ENCODE data around the gene LDLRAD2. TPM values are rescaled to one million over a fixed set of nuclear protein-coding genes. Genes with fewer than 3 reads are reported as not detected.

LDLRAD2 gene
- polyA plus RNA-seq, 1 of the 3 experiments (the other 2 are of a cell fraction), result 0.02 TPM

DNA sequence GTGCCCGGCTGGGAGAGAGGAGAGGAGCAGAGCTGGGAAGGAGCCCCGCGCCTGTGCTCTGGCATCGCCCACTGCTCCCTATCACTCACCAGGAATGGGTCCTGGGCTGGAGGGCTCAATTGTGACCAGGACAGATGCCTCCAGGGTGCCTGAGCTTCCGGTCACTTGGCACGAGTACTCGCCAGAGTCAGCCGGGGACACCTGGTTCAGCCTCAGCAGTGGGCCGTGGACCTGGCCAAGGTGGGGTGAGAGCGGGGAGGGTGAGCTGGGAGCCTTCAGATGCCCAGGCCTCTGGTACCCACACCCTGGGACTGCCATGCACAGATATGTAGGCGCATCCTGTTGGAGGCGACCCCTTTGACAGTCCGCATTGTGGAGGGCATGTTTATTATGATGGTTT is 31.1 kb downstream of the LDLRAD2 start (continued):
- no peak for TF ChIP-seq RFX5 (IDR thresholded peaks at IDR 0.05; ENCODE audit: low read length)
- TF ChIP-seq YY1 (IDR thresholded peaks at IDR 0.05; ENCODE audit: low read depth), result no peak
- no peak for TF ChIP-seq TEAD4 (IDR thresholded peaks at IDR 0.05; ENCODE audit: borderline replicate concordance, insufficient read depth)
- TF ChIP-seq, protein P1, sequence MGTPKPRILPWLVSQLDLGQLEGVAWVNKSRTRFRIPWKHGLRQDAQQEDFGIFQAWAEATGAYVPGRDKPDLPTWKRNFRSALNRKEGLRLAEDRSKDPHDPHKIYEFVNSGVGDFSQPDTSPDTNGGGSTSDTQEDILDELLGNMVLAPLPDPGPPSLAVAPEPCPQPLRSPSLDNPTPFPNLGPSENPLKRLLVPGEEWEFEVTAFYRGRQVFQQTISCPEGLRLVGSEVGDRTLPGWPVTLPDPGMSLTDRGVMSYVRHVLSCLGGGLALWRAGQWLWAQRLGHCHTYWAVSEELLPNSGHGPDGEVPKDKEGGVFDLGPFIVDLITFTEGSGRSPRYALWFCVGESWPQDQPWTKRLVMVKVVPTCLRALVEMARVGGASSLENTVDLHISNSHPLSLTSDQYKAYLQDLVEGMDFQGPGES (IDR thresholded peaks at IDR 0.05; ENCODE audit: low read depth, low read length), result no peak
- TF ChIP-seq NRF1 (IDR thresholded peaks at IDR 0.05; ENCODE audit: low read depth, low read length), result no peak
- TF ChIP-seq RXRA (IDR thresholded peaks at IDR 0.05; ENCODE audit: borderline replicate concordance, low read depth), result no peak

DNA sequence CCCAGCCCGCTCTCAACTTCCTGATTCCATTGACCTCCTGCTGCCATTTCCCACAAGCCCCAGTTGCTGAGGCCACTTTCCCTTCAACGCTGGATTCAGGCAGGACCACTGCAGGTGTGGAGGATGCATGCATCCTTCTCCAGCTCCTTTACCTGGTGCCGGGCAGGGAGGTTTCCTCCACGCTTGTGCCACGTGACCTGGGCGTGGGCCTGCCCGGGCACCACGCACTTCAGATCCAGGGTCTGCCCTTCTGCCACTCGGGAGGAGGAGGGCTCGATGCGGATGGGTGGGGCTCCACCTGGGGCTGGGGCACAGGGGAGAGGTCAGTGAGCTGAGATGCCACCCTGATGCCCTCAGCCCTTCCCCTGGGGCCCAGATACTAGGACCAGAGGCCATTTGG is 31.9 kb downstream of the LDLRAD2 start:
- H3K9me2 ChIP-seq, result no peaks in the 10 kb centered on the region

DNA sequence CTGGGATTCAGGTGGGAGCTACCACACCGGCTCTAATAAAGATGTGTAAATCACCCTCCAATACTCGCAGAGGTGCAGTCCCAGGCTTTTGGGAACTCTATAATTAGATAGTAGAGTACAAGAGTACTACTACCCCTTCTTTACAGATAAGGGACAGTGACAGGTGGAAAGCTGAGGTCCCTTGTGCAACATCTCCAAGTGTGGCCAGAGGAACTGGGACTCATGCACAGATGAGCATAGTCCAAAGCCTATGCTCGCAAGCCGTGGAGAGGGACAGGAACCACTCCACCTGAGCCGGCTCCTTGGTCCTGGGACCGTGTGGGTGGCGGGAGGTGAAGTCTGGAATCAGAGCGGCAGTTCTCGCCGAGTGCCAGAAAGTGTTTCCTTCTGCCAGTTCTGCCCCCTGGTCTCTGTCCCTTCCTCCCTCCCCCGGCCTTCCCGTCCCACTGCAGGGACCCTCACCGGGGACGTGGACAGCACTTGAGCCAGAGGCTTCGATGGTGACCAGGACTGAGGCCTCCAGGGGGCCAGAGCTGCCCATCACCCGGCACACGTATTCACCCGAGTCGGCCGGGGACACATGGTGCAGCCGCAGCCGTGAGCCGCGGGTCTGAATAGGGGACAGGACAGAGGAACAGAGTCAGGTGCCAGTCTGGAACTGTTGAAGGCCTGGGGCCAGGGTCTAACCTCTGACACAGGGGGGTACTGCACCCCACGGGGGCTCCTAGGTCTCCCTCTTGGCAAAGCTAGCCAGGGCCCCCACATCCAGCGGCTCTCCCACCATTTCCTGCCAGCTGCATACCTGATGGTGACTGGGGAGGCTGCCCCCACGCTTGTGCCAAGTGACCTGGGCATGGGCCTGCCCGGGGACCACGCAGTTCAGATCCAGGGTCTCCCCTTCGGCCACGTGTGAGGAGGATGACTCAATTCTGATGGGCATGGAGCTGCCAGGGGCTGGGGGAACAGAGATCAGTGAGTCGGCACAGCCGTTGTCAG is 33.9 kb downstream of the LDLRAD2 start:
- no peaks in the 10 kb centered on the region for H3K79me2 ChIP-seq (ENCODE audit: insufficient read depth)
- H3K27me3 ChIP-seq (ENCODE audit: insufficient read depth), result no peaks in the 10 kb centered on the region
- H3K27ac ChIP-seq (ENCODE audit: low read depth in 2 of 2, low read length in 1 of 2), result no peak overlapping the region
- H3K9ac ChIP-seq, result no peak overlapping the region
- no peak overlapping the region for H3K4me2 ChIP-seq
- H3F3A ChIP-seq (replicated peaks; ENCODE audit: insufficient read depth), result no peaks in the 10 kb centered on the region
- H2AFZ ChIP-seq (ENCODE audit: low read depth), result no peak overlapping the region
- H3K4me3 ChIP-seq (ENCODE audit: low read depth in 2 of 2, low read length in 1 of 2), result no peak overlapping the region
- no peaks in the 10 kb centered on the region for H4K20me1 ChIP-seq (ENCODE audit: insufficient read depth)
- WGBS (ENCODE audit: low lambda C conversion rate), result 94% methylated on average over 17 of the region's 33 CpGs
- POLR2A ChIA-PET, result no interaction called here
- no peak for DNase-seq
- H3K4me1 ChIP-seq (ENCODE audit: control insufficient read depth in 1 of 2, insufficient read depth in 2 of 2, low read depth in 1 of 2, low read length in 1 of 2), result no peaks in the 10 kb centered on the region
- H3K36me3 ChIP-seq (replicated peaks in 1 of 2; ENCODE audit: control insufficient read depth in 1 of 2, insufficient read depth in 2 of 2, low read length in 1 of 2), result peaks cover 8 to 48% of the 10 kb centered on the region in 2 experiments
- CTCF ChIA-PET, result no interaction called here
- H3K9me3 ChIP-seq, result no peaks in the 10 kb centered on the region
- no peaks in the 10 kb centered on the region for H3K9me2 ChIP-seq
- TF ChIP-seq RFX5 (IDR thresholded peaks at IDR 0.05; ENCODE audit: low read length) (no peak), EP300 (IDR thresholded peaks at IDR 0.05; ENCODE audit: borderline replicate concordance in 1 of 2, low read depth in 1 of 2, low read length in 1 of 2) (no peak), GATA2 (CRISPR knock-in tag; IDR thresholded peaks at IDR 0.05) (no peak), YY1 (IDR thresholded peaks at IDR 0.05; ENCODE audit: low read depth) (no peak), ELF1 (IDR thresholded peaks at IDR 0.05) (no peak), CHD2 (IDR thresholded peaks at IDR 0.05; ENCODE audit: low read length, partially characterized antibody) (no peak), EZH2phosphoT487 (IDR thresholded peaks at IDR 0.05; ENCODE audit: borderline replicate concordance, low read depth) (no peak)
- TF ChIP-seq, protein P2, sequence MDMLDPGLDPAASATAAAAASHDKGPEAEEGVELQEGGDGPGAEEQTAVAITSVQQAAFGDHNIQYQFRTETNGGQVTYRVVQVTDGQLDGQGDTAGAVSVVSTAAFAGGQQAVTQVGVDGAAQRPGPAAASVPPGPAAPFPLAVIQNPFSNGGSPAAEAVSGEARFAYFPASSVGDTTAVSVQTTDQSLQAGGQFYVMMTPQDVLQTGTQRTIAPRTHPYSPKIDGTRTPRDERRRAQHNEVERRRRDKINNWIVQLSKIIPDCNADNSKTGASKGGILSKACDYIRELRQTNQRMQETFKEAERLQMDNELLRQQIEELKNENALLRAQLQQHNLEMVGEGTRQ (IDR thresholded peaks at IDR 0.05; ENCODE audit: borderline replicate concordance, low read depth, low read length), result no peak
- TF ChIP-seq, protein P3, sequence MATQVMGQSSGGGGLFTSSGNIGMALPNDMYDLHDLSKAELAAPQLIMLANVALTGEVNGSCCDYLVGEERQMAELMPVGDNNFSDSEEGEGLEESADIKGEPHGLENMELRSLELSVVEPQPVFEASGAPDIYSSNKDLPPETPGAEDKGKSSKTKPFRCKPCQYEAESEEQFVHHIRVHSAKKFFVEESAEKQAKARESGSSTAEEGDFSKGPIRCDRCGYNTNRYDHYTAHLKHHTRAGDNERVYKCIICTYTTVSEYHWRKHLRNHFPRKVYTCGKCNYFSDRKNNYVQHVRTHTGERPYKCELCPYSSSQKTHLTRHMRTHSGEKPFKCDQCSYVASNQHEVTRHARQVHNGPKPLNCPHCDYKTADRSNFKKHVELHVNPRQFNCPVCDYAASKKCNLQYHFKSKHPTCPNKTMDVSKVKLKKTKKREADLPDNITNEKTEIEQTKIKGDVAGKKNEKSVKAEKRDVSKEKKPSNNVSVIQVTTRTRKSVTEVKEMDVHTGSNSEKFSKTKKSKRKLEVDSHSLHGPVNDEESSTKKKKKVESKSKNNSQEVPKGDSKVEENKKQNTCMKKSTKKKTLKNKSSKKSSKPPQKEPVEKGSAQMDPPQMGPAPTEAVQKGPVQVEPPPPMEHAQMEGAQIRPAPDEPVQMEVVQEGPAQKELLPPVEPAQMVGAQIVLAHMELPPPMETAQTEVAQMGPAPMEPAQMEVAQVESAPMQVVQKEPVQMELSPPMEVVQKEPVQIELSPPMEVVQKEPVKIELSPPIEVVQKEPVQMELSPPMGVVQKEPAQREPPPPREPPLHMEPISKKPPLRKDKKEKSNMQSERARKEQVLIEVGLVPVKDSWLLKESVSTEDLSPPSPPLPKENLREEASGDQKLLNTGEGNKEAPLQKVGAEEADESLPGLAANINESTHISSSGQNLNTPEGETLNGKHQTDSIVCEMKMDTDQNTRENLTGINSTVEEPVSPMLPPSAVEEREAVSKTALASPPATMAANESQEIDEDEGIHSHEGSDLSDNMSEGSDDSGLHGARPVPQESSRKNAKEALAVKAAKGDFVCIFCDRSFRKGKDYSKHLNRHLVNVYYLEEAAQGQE (IDR thresholded peaks at IDR 0.05; ENCODE audit: low read depth, low read length), result no peak
- TF ChIP-seq, protein P4, sequence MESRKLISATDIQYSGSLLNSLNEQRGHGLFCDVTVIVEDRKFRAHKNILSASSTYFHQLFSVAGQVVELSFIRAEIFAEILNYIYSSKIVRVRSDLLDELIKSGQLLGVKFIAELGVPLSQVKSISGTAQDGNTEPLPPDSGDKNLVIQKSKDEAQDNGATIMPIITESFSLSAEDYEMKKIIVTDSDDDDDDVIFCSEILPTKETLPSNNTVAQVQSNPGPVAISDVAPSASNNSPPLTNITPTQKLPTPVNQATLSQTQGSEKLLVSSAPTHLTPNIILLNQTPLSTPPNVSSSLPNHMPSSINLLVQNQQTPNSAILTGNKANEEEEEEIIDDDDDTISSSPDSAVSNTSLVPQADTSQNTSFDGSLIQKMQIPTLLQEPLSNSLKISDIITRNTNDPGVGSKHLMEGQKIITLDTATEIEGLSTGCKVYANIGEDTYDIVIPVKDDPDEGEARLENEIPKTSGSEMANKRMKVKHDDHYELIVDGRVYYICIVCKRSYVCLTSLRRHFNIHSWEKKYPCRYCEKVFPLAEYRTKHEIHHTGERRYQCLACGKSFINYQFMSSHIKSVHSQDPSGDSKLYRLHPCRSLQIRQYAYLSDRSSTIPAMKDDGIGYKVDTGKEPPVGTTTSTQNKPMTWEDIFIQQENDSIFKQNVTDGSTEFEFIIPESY (IDR thresholded peaks at IDR 0.05; ENCODE audit: borderline replicate concordance, low read depth), result no peak

More for the DNA sequence above, 31.9 kb downstream of the LDLRAD2 start:
- H3K79me2 ChIP-seq (ENCODE audit: insufficient read depth), result no peaks in the 10 kb centered on the region
- H3K9ac ChIP-seq, result no peak overlapping the region
- H3K9me3 ChIP-seq, result no peaks in the 10 kb centered on the region
- H3K27me3 ChIP-seq (ENCODE audit: insufficient read depth), result no peaks in the 10 kb centered on the region
- no peak overlapping the region for H3K4me3 ChIP-seq (ENCODE audit: low read depth in 2 of 2, low read length in 1 of 2)
- H3K27ac ChIP-seq (ENCODE audit: low read depth in 2 of 2, low read length in 1 of 2), result no peak overlapping the region
- TF ChIP-seq SMC3 (IDR thresholded peaks at IDR 0.05; ENCODE audit: low read depth, low read length) (no peak), NRF1 (IDR thresholded peaks at IDR 0.05; ENCODE audit: low read depth, low read length) (no peak)
- 98% methylated on average over 9 of the region's 11 CpGs for WGBS (ENCODE audit: low lambda C conversion rate)
- H3K4me2 ChIP-seq, result no peak overlapping the region
- no peak overlapping the region for H2AFZ ChIP-seq (ENCODE audit: low read depth)
- H4K20me1 ChIP-seq (ENCODE audit: insufficient read depth), result no peaks in the 10 kb centered on the region
- H3F3A ChIP-seq (replicated peaks; ENCODE audit: insufficient read depth), result no peaks in the 10 kb centered on the region
- DNase-seq, result no peak
- no peaks in the 10 kb centered on the region for H3K4me1 ChIP-seq (ENCODE audit: control insufficient read depth in 1 of 2, insufficient read depth in 2 of 2, low read depth in 1 of 2, low read length in 1 of 2)
- ChIA-PET CTCF (interaction anchor here (1.5 kb wide), 1 partner anchor 24 kb away, joined by 3 read pairs; no protein-coding TSS in a partner anchor), POLR2A (no interaction called here)
- peaks cover 7 to 43% of the 10 kb centered on the region in 2 experiments for H3K36me3 ChIP-seq (replicated peaks in 1 of 2; ENCODE audit: control insufficient read depth in 1 of 2, insufficient read depth in 2 of 2, low read length in 1 of 2)

All from SK-N-SH (cell line).